HepG2 (cell line): Measurements from ENCODE around the gene HSCB. TPM values are rescaled to one million over a fixed set of nuclear protein-coding genes. Genes with fewer than 3 reads are reported as not detected.

ENCODE experiments used
- FOXA3 ChIP-seq: IDR thresholded peaks from 2 replicates; pipeline ENCODE4 v1.6.1; 2016; ENCODE audit warnings: missing genetic modification reagents, missing compliant biosample characterization
- FOXM1 ChIP-seq: sonication (generic); formaldehyde crosslinking; IDR thresholded peaks from 2 replicates; pipeline ENCODE4 v1.5.0; 2020; ENCODE audit warnings: missing genetic modification reagents
- HOMEZ ChIP-seq: IDR thresholded peaks from 2 replicates; pipeline ENCODE4 v1.6.1; 2016; ENCODE audit warnings: low read depth
- KAT7 ChIP-seq: IDR thresholded peaks from 2 replicates; pipeline ENCODE4 v1.6.1; 2018; ENCODE audit warnings: borderline replicate concordance, missing compliant biosample characterization
- KAT8 ChIP-seq: IDR thresholded peaks from 2 replicates; pipeline ENCODE4 v1.6.1; 2016; ENCODE audit warnings: missing genetic modification reagents, missing compliant biosample characterization
- MAFG ChIP-seq: sonication (generic); formaldehyde crosslinking; IDR thresholded peaks from 2 replicates; pipeline ENCODE4 v1.5.1; 2020; ENCODE audit warnings: mild to moderate bottlenecking, missing genetic modification reagents
- PRDM4 ChIP-seq: sonication (generic); formaldehyde crosslinking; IDR thresholded peaks from 2 replicates; pipeline ENCODE4 v1.9.0; 2021; ENCODE audit warnings: missing genetic modification reagents, borderline replicate concordance
- RFX1 ChIP-seq: fragments of 450-650 bp; IDR thresholded peaks from 2 replicates; pipeline ENCODE4 v1.6.1; 2017
- RNF219 ChIP-seq: sonication (generic); formaldehyde crosslinking; IDR thresholded peaks from 2 replicates; pipeline ENCODE4 v1.5.0; 2020; ENCODE audit warnings: mild to moderate bottlenecking, missing genetic modification reagents
- ZBTB14 ChIP-seq: sonication (generic); formaldehyde crosslinking; IDR thresholded peaks from 2 replicates; pipeline ENCODE4 v1.4.0; 2020; ENCODE audit warnings: missing genetic modification reagents
- ZC3H4 ChIP-seq: sonication (generic); formaldehyde crosslinking; IDR thresholded peaks from 2 replicates; pipeline ENCODE4 v1.4.0; 2020; ENCODE audit warnings: missing genetic modification reagents, borderline replicate concordance
- ZNF710 ChIP-seq: sonication (generic); formaldehyde crosslinking; IDR thresholded peaks from 2 replicates; pipeline ENCODE4 v1.5.0; 2020; ENCODE audit warnings: mild to moderate bottlenecking, missing genetic modification reagents, borderline replicate concordance
- ZSCAN21 ChIP-seq: sonication (generic); formaldehyde crosslinking; IDR thresholded peaks from 2 replicates; pipeline ENCODE4 v1.8.0; 2022; ENCODE audit warnings: mild to moderate bottlenecking, missing genetic modification reagents, moderate library complexity, borderline replicate concordance
- polyA plus RNA-seq, 8 experiments: library from polyadenylated mRNA; depleted of rRNA in 3 of 8; stranded (reverse) in 7 of 8; unstranded in 1 of 8; fragments of >200 nt; fragmentation: Illumina TruSeq in 4 of 8; extraction: Trizol in 4 of 8; gene quantifications; 2 replicates each; pipeline versions ENCODE4 v1.2.1 to v1.2.3, GENCODE V29; 2011 to 2016; ENCODE audit warnings: low read depth in 4 of 8, missing spikeins in 1 of 8, mixed read lengths in 1 of 8; ENCODE audit not compliant: insufficient read depth in 1 of 8
- total RNA-seq, 5 experiments: library from RNA; depleted of rRNA; stranded (reverse); fragments of >200 nt; fragmentation: Illumina TruSeq; extraction: Trizol; gene quantifications; 2 replicates each; pipeline ENCODE4 v1.2.3, GENCODE V29; 2016; ENCODE audit warnings: low read depth in 1 of 5
- TF ChIP-seq, protein P1 (sequence below): sonication (generic); formaldehyde crosslinking; IDR thresholded peaks from 2 replicates; pipeline ENCODE4 v1.4.0; 2020; ENCODE audit warnings: low read depth, missing genetic modification reagents

HSCB gene
- total and polyA plus RNA-seq, 2 of the 13 experiments (the other 11 are each of a cell fraction or from before 2014, with no cell fraction given) = 15.4 to 20.9 TPM

DNA sequence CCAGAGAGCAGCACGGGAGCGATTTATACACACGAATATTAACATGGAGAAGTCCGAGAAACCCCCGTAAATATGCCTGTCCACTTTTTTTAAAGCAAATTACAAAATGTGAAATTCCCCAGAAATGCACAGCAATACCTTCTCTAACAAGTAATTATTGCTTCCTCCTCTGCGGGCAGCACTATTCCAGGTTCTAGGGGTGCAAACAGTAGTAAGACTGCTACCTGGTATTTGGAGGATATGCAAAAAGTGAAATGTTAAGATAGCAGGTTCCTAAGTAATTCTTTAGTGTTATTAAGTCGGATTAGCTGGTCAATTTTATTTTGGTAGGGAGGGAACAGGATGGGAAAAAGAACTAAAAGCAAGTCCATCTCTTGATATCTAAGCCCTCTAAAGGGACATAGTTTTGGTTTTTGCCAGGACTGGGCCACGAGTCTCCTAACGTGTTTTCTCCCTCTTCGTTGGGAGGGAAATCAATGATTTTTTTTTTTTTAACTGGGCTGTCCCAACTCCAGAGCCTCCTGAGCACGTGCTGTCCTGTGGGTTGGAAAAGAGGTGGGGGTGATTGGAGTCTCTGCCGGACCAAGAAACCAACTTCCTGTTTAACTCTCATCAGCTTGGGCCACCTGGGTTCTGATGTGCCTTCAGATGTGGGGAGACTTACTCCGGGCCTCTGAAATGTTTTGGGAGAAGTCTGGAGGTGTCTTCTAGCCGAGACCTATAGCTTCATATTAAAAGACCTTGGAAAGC is 60.2 kb downstream of the HSCB start (continued):
- TF ChIP-seq, protein P1, sequence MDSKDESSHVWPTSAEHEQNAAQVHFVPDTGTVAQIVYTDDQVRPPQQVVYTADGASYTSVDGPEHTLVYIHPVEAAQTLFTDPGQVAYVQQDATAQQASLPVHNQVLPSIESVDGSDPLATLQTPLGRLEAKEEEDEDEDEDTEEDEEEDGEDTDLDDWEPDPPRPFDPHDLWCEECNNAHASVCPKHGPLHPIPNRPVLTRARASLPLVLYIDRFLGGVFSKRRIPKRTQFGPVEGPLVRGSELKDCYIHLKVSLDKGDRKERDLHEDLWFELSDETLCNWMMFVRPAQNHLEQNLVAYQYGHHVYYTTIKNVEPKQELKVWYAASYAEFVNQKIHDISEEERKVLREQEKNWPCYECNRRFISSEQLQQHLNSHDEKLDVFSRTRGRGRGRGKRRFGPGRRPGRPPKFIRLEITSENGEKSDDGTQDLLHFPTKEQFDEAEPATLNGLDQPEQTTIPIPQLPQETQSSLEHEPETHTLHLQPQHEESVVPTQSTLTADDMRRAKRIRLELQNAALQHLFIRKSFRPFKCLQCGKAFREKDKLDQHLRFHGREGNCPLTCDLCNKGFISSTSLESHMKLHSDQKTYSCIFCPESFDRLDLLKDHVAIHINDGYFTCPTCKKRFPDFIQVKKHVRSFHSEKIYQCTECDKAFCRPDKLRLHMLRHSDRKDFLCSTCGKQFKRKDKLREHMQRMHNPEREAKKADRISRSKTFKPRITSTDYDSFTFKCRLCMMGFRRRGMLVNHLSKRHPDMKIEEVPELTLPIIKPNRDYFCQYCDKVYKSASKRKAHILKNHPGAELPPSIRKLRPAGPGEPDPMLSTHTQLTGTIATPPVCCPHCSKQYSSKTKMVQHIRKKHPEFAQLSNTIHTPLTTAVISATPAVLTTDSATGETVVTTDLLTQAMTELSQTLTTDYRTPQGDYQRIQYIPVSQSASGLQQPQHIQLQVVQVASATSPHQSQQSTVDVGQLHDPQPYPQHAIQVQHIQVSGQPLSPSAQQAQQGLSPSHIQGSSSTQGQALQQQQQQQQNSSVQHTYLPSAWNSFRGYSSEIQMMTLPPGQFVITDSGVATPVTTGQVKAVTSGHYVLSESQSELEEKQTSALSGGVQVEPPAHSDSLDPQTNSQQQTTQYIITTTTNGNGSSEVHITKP (CRISPR knock-in tag) = peak; percentile 92
- TF ChIP-seq ZNF710 (CRISPR knock-in tag) = peak; percentile 76; the same call in 1 of the 2 replicates
- no peak for TF ChIP-seq FOXM1
- TF ChIP-seq KAT7 (CRISPR knock-in tag) = no peak
- no peak for TF ChIP-seq ZBTB14 (CRISPR knock-in tag)
- no peak for TF ChIP-seq PRDM4 (CRISPR knock-in tag)
- TF ChIP-seq RNF219 (CRISPR knock-in tag) = 0 out of 2 replicates have a peak, but pooled peaks have one; percentile 60
- TF ChIP-seq KAT8 = peak; percentile 56; the same call in 1 of the 2 replicates
- TF ChIP-seq HOMEZ (CRISPR knock-in tag) = peak; percentile 49; the same call in 1 of the 2 replicates
- TF ChIP-seq ZSCAN21 (CRISPR knock-in tag) = no peak
- no peak for TF ChIP-seq RFX1
- TF ChIP-seq ZC3H4 (CRISPR knock-in tag) = no peak; the same call in 1 of the 2 replicates
- no peak for TF ChIP-seq MAFG
- TF ChIP-seq FOXA3 = peak; percentile 53
